ENCODE measurements around the gene CASTOR1.

GRCh38 chr22:30307041-30307574, 17.8 kb upstream of the CASTOR1 start:
- TF ChIP-seq CTCF (conservative IDR thresholded peaks at IDR 0.05 in 1 of 2, IDR thresholded peaks at IDR 0.05 in 1 of 2; ENCODE audit: low read depth in 1 of 2, low read length in 2 of 2) (no peak), EZH2 (IDR thresholded peaks at IDR 0.05; ENCODE audit: low read length, missing control alignments) (no peak)

All from fibroblast of lung (primary cell).